Hindlimb muscle (tissue), 1 donor: ENCODE measurements around the gene RYR3. TPM values are rescaled to one million over a fixed set of nuclear protein-coding genes. Genes with fewer than 3 reads are reported as not detected.
"Not testable (repeated sequence)": the region's sequence is repeated elsewhere in the genome, so short reads cannot be mapped to it uniquely, and the experiment has no call there.

ENCODE experiments used
- DNase-seq: peaks from one replicate; pipeline ENCODE4 v3.0.0-alpha.2; 2013
- polyA plus RNA-seq: library from polyadenylated mRNA; unstranded; fragments of 120-200 nt; gene quantifications from one replicate; pipeline ENCODE4 v1.2.1, GENCODE V29; 2013; ENCODE audit not compliant: insufficient read length

Gene RYR3
- polyA plus RNA-seq, 1 donor = 48.3 TPM

DNA sequence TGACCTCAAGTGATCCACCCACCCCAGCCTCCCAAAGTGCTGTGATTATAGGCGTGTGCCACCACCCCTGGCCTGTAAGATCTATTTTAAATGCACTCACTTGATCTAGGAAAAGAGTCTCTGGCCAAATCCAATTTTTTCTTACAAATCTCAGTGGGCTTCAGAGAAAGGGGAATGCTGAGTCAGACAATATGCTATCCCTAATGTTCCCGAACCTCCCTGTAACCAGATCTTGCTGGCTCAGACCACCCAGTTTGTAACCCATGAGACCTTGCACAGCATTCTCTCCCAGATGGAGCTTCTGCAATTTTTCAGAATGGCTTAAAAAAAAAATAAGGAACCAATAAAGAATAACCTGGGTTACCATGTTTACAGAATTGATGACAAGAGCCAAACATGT lies 205.8 kb downstream of the RYR3 start:
- no peak for DNase-seq

DNA sequence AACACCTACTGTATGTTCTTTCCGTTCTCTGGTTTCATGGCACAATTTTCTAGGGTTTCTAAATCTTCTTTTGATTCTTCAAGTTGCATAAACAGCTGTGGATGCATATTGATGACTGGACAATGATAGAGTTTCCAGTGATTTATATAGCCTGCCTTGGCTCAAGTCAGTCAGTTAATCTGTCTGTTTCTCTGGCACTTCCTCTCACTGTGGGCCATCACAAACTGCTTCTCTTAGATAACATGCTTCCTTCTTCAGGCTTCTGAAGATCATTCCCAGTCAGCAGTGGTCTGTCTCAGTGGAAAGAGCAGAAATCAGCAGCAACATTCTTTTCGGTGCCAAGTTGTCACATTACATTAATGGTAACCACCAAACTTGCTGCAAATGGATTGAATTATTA lies 207.2 kb downstream of the RYR3 start:
- DNase-seq = no peak

DNA sequence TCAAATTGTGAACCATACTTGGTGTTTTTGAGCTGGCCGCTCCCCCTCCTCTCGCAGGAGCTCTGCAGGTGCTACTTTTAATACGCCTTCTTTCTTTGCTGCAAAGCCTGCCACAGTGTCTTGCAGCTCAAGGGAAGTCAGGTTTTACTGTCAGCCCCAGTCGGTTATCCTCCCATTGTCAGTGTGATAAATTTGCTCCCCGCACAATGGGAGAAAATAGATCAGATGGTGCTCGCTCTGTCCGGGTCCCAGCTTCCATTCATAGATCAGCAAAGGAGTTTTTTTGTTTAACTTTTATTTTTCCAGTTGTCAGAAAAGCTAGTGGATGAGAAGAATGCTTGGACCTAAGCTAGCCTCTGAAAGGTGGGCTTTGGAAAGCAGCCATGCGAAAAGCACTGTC lies 207.7 kb downstream of the RYR3 start:
- no peak for DNase-seq

DNA sequence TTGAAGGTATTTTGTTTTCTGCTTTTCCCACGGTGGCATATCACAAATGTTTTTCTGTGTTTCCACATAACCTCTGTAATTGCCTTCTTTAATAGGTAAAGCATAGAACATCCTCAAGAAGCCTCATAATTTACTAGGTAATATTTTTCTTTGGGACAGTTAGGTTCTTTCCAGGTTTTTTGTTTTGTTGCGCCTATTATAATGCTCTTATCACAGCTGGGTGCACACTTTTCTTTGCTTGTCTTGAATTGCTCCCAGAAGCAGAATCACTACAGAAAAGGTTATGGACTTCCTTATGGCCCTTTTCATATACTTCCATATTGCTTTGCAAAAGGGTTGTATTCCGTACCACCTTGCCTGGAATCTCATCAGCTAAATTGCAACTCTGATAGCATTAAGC lies 213.5 kb downstream of the RYR3 start:
- no peak for DNase-seq

DNA sequence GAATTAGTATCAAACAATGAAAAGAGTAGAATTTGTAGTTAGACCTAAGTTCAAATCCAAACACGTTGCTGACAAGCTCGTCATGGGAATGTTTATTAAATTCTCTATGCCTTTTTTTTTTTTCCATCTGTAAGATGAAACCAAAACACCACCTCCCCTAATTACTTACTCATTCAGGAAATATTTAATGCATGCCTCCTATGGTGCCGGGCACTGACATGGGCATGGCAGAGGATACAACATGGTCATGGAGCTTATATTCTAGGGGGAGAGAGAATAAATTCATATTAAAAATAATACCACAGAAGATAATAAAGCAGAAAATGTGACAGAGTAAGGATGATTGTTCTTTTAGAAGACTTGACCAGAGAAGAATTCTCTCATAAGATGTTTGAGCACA lies 215.8 kb downstream of the RYR3 start:
- DNase-seq = no peak

DNA sequence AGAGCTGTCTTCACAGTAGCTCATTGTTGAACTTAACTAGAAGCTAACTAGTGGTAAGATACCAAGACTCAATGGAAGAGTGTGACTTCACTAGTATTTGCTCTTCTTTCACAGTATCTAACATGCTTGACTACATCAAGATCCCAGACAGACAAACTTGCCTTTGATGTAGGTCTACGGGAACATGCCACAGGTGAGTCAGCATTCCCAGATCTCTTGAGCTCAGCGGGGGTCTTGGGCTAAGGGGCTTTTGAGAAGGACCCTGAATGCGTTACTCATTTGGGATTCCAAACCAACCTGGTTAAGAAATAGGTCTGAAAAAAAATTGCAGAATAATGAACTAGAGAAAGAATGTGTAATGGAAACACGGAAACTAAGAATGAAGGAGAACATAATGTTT lies 222.4 kb downstream of the RYR3 start:
- DNase-seq = no peak

DNA sequence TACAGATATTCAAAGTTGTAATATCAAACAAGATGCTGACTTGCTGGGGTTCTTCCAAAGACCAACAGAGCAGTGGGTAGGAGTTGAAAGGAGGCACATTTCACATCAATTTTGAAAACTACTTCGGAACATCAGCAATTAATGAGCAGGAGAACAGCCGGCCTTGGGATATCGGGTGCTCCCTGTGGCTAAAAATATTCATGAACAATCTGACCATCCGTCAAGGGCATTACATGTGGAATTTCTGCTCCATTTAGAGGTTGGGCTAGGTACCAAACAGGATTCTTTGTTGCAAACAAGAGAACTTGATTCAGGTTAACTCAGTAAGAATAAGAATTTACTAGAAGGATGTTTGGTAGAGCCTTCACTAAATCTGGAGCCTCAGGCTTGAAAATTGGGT lies 223.9 kb downstream of the RYR3 start:
- no peak for DNase-seq

DNA sequence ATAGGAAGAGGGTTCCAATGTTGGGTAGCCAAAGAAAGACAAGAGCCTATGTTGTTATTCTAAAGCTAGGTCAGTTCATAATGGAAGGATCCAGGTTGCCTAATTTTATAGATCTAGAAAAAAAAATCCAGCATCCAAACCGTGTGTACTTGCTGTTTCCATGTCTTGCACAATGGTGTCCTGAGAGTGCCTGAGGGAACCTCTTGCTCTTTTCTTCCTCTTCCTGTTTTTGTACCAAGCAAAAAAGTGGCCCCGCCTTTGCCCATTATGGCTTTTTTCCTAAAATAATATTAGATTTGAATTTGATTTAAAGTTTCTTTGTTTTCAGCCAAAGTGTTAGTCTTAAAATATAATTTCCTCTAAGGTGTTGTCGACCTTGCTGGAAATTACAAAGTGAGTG lies 224.4 kb downstream of the RYR3 start:
- DNase-seq = no peak

DNA sequence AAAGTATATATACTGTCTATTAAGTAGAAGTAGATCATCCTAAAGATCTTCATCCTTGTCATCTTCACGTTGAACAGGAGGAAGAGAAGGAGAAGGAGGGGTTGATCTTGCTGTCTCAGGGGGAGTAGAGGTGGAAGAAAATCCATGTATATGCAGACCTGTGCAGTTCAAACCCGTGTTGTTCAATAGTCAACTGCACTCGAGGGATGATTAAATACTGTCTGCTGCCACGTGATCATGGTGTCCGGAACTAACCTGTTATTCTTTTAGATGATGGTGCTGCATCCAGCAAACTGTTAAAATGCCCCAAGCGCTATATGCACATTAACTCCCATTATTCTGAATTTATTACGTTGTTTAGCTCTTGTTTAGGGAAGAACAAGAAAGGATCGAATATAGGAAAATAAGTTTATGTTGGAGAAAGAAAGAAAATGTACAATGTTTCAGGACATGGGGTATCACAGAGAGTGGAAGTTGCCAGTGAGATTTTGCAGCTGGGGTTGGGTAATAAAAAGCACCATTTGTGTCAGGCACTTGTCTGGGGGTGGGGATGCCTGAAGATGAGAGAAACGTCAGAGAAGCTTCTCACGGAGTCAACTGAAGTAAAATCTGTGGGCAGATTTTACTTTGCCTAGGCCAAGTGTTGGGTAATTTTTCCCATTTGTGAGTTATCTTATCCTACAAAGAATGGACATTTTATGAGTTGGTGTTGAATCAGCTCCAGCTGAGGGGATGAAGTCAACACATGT lies 229.2 kb downstream of the RYR3 start:
- no peak for DNase-seq

DNA sequence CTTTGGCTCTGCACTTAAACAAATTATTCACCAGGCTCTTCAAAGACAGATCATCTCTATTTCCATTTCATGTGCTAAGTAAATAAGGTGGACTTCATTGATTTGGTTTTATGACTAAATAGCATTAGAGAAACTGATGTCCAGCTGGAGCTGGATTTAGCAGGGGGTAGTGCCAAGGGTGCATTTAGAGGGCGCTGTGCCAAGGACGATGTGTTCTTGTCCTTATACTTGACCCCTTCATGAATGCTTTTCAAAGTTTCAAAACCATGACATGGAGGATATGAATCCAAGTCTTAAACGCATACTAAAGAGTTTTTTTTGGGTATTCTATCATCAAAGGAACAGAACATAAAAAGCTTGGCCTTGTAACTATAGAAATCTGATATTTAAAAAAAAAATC lies 233.2 kb downstream of the RYR3 start:
- no peak for DNase-seq

DNA sequence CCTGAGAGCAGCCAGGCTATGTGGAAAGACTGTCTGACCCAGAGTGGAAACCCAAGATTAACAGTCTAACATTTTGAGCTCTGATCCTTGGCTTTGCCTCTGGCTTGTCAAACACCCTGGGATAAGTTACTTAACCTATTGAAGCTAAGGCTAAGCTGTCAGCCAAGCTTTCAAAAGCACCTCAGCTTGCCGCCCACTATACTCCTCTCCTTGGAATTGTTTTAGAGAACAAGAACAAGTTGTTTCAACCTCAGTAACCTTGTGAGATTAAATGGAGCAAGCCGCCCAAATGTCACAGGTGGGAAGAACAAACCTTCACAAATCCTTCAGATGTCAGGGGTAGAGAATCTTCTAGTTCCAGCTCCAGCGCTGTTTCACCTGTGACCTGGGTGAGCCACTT lies 235.1 kb downstream of the RYR3 start:
- DNase-seq = no peak

DNA sequence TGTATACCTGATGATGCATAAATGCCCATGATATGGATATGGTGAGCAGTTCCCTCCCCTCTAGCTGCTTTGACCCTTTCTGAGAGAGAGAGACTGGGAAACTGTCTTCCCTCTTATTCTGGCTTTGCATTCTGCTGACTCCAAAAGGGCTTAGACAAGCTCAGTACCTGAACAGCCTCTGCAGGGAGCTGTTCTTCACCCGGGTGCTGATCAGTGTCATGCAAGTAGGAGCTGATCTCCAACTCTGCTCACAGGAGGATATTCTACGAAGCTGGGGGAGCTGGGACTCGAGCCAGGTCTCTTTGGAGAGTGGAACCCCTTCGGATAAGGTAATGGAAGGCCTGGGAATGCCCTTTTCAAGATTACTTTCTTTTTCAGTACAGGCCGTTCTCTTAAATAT lies 237.1 kb downstream of the RYR3 start:
- DNase-seq = peak; percentile 17

DNA sequence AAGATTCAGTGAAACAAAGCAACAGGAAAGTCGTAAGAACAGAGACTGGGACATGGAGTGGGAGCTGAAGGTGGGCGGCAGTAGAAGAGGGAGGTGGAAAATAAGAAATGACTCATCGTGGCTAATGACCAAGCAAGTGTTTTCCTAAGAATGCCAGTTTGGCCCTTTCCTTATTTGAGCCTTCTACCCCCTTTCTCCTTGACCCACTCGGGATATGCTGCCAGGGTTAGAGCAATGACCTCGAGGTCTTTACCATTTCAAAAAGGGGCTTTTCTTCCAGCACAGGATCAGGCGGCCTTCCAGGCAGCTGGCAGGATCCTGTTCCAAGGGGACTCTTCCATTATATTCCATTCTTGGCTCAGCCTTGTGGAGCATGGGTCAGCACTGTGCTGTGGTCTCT lies 241.1 kb downstream of the RYR3 start:
- DNase-seq = no peak

DNA sequence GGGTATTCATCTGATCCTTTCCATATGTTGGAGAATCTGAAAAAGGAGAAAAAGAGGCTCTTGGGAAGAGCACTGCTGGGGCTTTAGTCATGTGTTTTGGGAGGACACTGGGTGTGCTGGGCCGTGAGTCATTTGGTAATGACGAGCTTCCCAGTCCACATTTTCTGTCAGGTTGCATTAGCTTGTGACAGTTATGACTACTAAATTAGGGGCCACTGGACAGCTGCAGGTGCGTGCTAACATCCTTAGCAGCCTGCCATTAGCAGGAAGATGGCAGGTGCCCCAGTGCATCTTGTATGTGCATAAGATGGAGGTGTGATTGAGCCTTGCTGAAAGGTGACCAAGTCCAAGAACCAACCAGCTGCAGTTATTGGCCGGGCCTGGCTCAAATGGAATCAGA lies 242.4 kb downstream of the RYR3 start:
- no peak for DNase-seq

DNA sequence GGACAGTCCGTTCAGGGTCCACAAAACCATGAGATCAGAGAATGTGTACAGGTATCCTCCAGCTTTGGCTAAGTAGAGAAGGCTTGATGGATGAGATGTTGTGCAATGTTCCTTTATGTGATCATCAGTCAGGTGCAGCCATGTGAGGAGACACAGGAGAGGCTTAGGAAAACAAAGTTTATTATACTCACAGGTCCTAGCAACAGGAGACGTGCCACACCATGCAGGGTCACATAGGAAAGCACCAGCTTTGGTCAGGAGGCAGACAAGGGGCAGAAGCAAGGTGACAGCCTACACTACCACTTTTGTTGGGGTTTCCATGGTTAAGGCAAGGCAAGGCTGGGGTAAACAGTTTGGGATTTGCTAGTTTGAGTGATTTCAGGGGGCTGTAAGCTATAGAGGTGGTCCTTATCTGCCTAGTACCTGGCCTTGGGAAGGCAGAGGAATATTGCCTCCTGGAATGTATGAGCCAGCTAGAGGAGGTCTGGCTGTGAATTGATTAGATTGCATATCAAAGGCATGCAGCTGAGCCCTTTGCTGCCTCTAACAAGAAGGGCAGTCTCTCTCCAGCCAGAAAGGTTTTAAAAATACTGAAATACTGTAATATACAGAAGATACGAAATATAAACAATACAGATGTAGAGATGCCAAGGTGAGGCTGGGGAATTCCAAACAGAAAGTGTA lies 248.6 kb downstream of the RYR3 start:
- DNase-seq = no peak

DNA sequence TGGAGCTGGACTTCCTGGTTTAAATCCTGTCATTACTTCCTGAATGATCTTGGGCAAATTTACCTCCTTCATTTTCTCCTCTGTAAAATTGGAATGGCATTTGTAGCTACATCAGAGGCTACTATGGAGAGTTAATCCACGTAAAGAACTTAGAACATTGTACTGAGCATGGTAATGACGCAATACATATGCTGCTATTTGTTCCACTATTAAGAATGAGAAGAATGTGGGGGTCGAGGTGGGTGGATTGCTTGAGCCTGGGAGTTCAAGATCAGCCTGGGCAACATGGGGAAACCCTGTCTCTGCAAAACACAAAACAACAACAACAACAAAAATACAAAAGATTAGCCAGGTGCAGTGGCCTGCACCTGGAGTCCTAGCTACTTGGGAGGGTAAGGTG lies 250.6 kb downstream of the RYR3 start:
- no peak for DNase-seq

DNA sequence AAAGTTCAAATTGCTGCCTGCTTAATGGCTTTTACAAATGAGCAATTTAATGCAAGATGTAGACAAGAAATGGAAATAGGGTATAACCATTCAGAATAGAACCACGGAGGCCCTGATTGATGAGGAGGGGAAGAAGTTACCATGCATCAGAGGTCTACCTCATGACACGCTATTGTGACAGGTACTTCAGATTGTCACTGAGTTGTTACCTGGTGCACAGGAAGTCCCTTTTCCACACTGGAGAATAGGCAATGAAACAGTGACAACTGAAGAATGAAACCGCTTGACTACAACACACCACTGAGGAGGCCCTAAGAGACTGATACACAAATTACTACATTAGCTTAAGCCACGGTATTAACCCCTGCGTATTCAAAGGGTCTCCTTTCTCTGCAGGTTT lies 251.2 kb downstream of the RYR3 start:
- DNase-seq = no peak

DNA sequence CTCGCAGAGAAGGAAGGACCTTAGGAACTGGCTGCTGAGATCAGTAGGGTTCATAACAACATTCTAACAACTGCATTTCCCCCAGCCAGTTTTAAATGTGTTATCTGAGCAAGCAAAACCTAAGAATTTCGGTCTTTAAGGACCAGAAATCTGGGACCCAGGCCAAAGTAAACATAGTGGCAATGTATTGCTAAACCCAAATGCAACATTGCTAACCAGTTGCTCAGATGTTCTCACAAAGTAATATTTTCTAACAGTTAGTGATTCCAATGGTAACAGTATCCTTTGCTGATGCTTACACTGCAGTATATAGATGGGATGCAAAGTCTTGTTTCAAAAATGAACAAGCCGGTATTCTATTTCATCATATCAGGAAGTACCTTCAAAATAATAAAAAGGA lies 254.3 kb downstream of the RYR3 start:
- no peak for DNase-seq

DNA sequence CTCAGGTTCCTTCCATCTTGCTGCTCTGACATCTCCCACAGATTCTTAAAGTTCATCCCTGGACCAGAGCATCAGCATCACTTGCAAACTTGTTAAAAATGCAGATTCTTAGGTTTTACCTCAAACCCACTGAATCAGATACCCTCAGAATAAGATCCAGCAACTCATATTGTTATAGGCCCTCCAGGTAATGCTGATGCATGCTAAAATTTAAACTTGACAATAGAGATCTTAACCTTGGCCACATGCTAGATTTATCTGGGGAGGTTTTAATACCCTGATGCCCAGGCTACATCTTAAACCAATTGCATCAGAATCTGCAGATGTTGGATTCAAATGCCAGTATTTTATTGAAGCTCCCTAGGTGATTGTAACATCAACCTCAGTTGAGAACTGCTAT lies 256.9 kb downstream of the RYR3 start:
- DNase-seq = no peak

DNA sequence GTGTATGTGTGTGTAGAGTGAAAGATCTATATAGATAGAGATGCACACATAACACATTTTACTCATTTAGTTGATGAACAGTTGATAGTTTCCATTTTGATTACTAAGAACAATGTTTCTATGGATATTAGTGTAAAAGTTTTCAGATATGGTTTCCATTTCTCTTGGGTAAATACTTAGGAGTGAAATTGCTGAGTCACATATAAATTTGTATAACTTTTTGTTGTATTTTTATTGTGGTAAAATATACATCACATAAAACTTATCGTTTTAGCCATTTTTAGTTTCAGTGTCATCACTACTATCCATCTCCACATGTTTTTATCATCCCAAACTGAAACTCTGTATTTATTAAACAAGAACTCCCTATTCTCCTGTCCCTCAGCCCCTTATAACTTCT lies 258.3 kb downstream of the RYR3 start:
- DNase-seq = no peak

DNA sequence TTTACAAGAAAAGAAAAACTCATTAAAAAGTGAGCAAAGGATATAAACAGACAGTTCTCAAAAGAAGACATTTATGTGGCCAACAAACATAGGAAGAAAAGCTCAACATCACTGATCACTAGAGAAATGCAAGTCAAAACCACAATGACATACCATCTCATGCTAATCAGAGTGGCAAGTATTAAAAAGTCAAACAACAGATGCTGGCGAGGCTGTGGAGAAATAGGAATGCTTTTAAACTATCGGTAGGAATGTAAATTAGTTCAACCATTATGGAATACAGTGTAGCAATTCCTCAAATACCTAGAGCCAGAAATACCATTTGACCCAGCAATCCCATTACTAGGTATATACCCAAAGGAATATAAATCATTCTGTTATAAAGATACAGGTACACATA lies 267.1 kb downstream of the RYR3 start:
- not testable (repeated sequence) for DNase-seq

DNA sequence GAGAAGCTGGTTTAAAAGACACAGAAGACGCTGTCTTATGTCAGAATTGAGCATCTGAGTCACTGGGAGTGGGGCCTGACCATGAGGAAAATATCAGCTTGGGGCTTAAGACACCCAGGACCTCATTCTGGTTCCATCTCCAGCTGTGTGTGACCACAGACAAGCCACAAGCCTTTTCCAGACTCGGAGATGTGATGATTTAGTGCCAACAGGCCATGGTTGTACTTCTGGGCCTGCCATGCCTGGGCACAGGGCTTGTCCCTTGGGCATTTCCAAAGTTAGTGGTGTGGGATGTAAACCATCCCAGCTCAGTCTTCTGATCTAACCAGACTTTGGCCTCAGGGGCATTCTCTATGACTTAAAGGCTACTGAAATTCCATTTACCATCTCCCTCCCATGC lies 269.8 kb downstream of the RYR3 start:
- DNase-seq = no peak

DNA sequence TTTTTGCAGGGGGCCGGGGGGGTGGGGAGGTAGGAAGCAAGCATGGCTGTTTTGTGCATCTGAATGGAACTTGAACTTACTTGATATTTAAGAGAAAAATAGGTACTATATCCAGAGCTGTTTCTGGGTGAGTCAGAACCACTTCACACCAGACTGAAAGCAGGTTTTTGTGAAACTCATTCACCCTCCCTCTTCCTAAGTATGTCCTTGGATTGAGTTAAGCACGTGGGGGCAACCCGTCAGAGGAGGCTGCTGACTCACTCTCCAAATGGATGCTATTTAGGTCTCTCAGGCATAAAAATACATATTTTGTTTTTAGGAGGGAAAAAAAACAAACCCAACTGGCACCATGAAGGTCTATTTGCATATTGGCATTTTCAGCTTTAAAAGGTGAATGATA lies 270.3 kb downstream of the RYR3 start:
- DNase-seq = no peak

DNA sequence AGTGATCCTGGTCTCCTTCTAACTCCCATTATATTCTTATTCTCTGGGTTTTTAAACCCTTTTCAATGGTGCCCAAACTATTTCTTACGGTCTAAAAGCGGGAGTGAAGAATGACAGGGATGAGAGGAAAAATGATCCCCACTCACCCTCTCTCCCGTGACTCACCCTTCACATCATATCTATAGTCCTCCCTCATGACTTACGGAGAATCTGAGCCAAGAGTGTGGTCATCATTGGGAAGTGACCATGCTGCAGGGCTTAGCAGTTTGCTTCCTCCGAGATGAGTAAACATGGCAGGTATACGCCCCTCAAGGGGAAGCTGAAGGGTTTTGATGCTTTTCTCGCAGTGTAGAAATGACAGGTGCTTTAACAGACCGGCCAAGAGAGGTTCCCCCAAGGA lies 274.0 kb downstream of the RYR3 start:
- no peak for DNase-seq
